Natural killer cell (primary cell): ENCODE results near the gene STX8. TPM values are rescaled to one million over a fixed set of nuclear protein-coding genes. Genes with fewer than 3 reads are reported as not detected.
A peak's percentile ranks its signal among the peaks of the same experiment; 100 is the strongest.

ENCODE experiments used
- ATAC-seq, 3 donors: fragments of 150-1000 bp in 2 of 3; fragments of 200-7000 bp in 1 of 3; cut with Tn5 transposase; 1 replicate in 1 of 3; 2 replicates in 2 of 3; pipeline ENCODE4 v1.10.0; 2021; ENCODE audit warnings: mild to moderate bottlenecking in 2 of 3, moderate library complexity in 2 of 3
- DNase-seq, 2 donors: peaks; one replicate each; pipeline versions ENCODE4 v3.0.0 to v3.0.0-alpha.2; 2013 to 2021; ENCODE audit warnings: mixed read lengths in 1 of 2
- H3K27ac ChIP-seq: one replicate; pipeline ENCODE4 v1.5.1; 2013; ENCODE audit warnings: mild to moderate bottlenecking, low read length
- H3K27me3 ChIP-seq: one replicate; pipeline ENCODE4 v1.6.1; 2013; ENCODE audit warnings: low read length; ENCODE audit not compliant: control insufficient read depth, insufficient read depth
- H3K36me3 ChIP-seq: one replicate; pipeline ENCODE4 v1.6.1; 2013; ENCODE audit warnings: low read length; ENCODE audit not compliant: control insufficient read depth, insufficient read depth
- H3K4me1 ChIP-seq: one replicate; pipeline ENCODE4 v1.6.1; 2013; ENCODE audit warnings: low read length; ENCODE audit not compliant: control insufficient read depth, insufficient read depth
- H3K4me3 ChIP-seq: one replicate; pipeline ENCODE4 v1.5.1; 2013; ENCODE audit warnings: low read length
- H3K9me3 ChIP-seq: one replicate; pipeline ENCODE4 v1.6.1; 2013; ENCODE audit warnings: low read length; ENCODE audit not compliant: control insufficient read depth, insufficient read depth
- H3K27ac Mint-ChIP-seq, 2 donors: one replicate each; pipeline ENCODE4 v1.8.0; 2022; ENCODE audit warnings: mild to moderate bottlenecking in 2 of 2, mixed read lengths in 2 of 2, moderate library complexity in 1 of 2
- H3K27me3 Mint-ChIP-seq, 2 donors: one replicate each; pipeline ENCODE4 v1.8.0; 2022; ENCODE audit warnings: low read depth in 2 of 2, mixed read lengths in 2 of 2
- H3K36me3 Mint-ChIP-seq: one replicate; pipeline ENCODE4 v1.8.0; 2022; ENCODE audit warnings: mixed read lengths
- H3K4me1 Mint-ChIP-seq, 2 donors: one replicate each; pipeline ENCODE4 v1.8.0; 2022; ENCODE audit warnings: mixed read lengths in 2 of 2
- H3K4me3 Mint-ChIP-seq: one replicate; pipeline ENCODE4 v1.8.0; 2022; ENCODE audit warnings: mild to moderate bottlenecking, moderate library complexity, mixed read lengths
- H3K9me3 Mint-ChIP-seq, 2 donors: one replicate each; pipeline ENCODE4 v1.8.0; 2022; ENCODE audit warnings: mixed read lengths in 2 of 2
- CTCF ChIP-seq: fragments of 200-600 bp; IDR thresholded peaks from one replicate; pipeline ENCODE4 v1.8.0; 2022; ENCODE audit warnings: antibody characterized with exemption
- WGBS: methylation state at CpG from one replicate; pipeline ENCODE4 v1.1.7; 2013; ENCODE audit warnings: missing lambda C conversion rate; ENCODE audit not compliant: insufficient coverage; 5-methylcytosine and 5-hydroxymethylcytosine counted together
- intact Hi-C: fragments of 100-400 bp; cut with micrococcal nuclease; formaldehyde crosslinking; loops from one replicate; pipeline ENCODE4 v1.14.2; 2022
- total RNA-seq, 4 donors: library from RNA; stranded (reverse); fragments of 120-200 nt in 1 of 4; gene quantifications; one replicate each; pipeline versions ENCODE4 v1.2.3 to v1.2.4, GENCODE V29; 2013 to 2022

The STX8 gene
- total RNA-seq, 3 donors from 2014 or later (not counting 1 experiment from before 2014, with no cell fraction given), result 96.3 to 141 (median 120) TPM

GRCh38 chr17:9424071-9424640 lies 151.5 kb downstream of the STX8 start:
- no peaks in the 10 kb centered on the region for H3K27me3 ChIP-seq
- H3K36me3 ChIP-seq, result no peaks in the 10 kb centered on the region
- WGBS, result 98% methylated on average over 8 of the region's 8 CpGs
- H3K27me3 Mint-ChIP-seq, result no peaks in the 10 kb centered on the region
- DNase-seq, result no peak
- H3K9me3 Mint-ChIP-seq, result no peaks in the 10 kb centered on the region
- H3K4me3 ChIP-seq, result no peak overlapping the region
- no peaks in the 10 kb centered on the region for H3K4me1 ChIP-seq
- no peak overlapping the region for H3K27ac Mint-ChIP-seq
- intact Hi-C loops, result no loop called here
- H3K4me3 Mint-ChIP-seq, result no peak overlapping the region
- no peaks in the 10 kb centered on the region for H3K36me3 Mint-ChIP-seq
- peaks cover 0 to 6% of the 10 kb centered on the region in 2 donors for H3K4me1 Mint-ChIP-seq
- no peak for TF ChIP-seq CTCF
- no peaks in the 10 kb centered on the region for H3K9me3 ChIP-seq
- no peak overlapping the region for H3K27ac ChIP-seq
- no peak for ATAC-seq

GRCh38 chr17:9421525-9421924 lies 154.1 kb downstream of the STX8 start:
- H3K27ac Mint-ChIP-seq, result no peak overlapping the region
- H3K36me3 Mint-ChIP-seq, result no peaks in the 10 kb centered on the region
- H3K9me3 ChIP-seq, result no peaks in the 10 kb centered on the region
- no peak for TF ChIP-seq CTCF
- no peaks in the 10 kb centered on the region for H3K4me1 ChIP-seq
- no peak overlapping the region for H3K4me3 Mint-ChIP-seq
- WGBS, result 100% methylated on average over 3 of the region's 4 CpGs
- H3K36me3 ChIP-seq, result no peaks in the 10 kb centered on the region
- H3K9me3 Mint-ChIP-seq, result no peaks in the 10 kb centered on the region
- H3K4me3 ChIP-seq, result no peak overlapping the region
- DNase-seq (no peak), ATAC-seq (no peak)
- H3K27me3 Mint-ChIP-seq, result no peaks in the 10 kb centered on the region
- H3K27ac ChIP-seq, result no peak overlapping the region
- H3K27me3 ChIP-seq, result no peaks in the 10 kb centered on the region
- intact Hi-C loops, result no loop called here
- peaks cover 0 to 13% of the 10 kb centered on the region in 2 donors for H3K4me1 Mint-ChIP-seq

- intact Hi-C loops, result no loop called here
- Histone ChIP-seq H3K4me3 (no peak overlapping the region), H3K27ac (no peak overlapping the region), H3K27me3 (no peaks in the 10 kb centered on the region), H3K9me3 (no peaks in the 10 kb centered on the region), H3K4me1 (peaks cover 5% of the 10 kb centered on the region), H3K36me3 (no peaks in the 10 kb centered on the region)
- Mint-ChIP-seq H3K9me3 (no peaks in the 10 kb centered on the region), H3K27ac (no peak overlapping the region), H3K27me3 (no peaks in the 10 kb centered on the region), H3K36me3 (no peaks in the 10 kb centered on the region), H3K4me3 (no peak overlapping the region), H3K4me1 (peaks cover 11 to 24% of the 10 kb centered on the region in 2 donors)
- DNase-seq (no peak), ATAC-seq (no peak)
- TF ChIP-seq CTCF, result no peak
- WGBS, result 97% methylated on average over 9 of the region's 10 CpGs
Observed at GRCh38 chr17:9419932-9420453, 155.6 kb downstream of the STX8 start.

GRCh38 chr17:9414471-9414870 lies 161.1 kb downstream of the STX8 start:
- Histone ChIP-seq H3K9me3 (no peaks in the 10 kb centered on the region), H3K4me3 (no peak overlapping the region), H3K4me1 (peaks cover 19% of the 10 kb centered on the region), H3K36me3 (no peaks in the 10 kb centered on the region), H3K27ac (no peak overlapping the region), H3K27me3 (no peaks in the 10 kb centered on the region)
- no peaks in the 10 kb centered on the region for H3K36me3 Mint-ChIP-seq
- H3K27ac Mint-ChIP-seq, result peak overlapping the region; percentile 34 to 54
- DNase-seq (peak; percentile 6 to 43), ATAC-seq (peak; percentile 66 to 99 (median 89))
- peaks cover 23 to 30% of the 10 kb centered on the region in 2 donors for H3K4me1 Mint-ChIP-seq
- no peaks in the 10 kb centered on the region for H3K27me3 Mint-ChIP-seq
- H3K4me3 Mint-ChIP-seq, result peak overlapping the region; percentile 9
- peaks cover 0 to 2% of the 10 kb centered on the region in 2 donors for H3K9me3 Mint-ChIP-seq
- no peak for TF ChIP-seq CTCF
- WGBS, result 42% methylated on average over 2 of the region's 3 CpGs
- intact Hi-C loops, result no loop called here
